SK-N-DZ (cell line): ENCODE data around the gene LEMD3. TPM values are rescaled to one million over a fixed set of nuclear protein-coding genes. Genes with fewer than 3 reads are reported as not detected.

Experiments used
- DNase-seq: peaks from one replicate; pipeline ENCODE4 v3.0.0-alpha.2; 2015; ENCODE audit warnings: low spot score
- polyA plus RNA-seq, 2 experiments: library from polyadenylated mRNA; depleted of rRNA; stranded (reverse); fragments of >200 nt; gene quantifications; 2 replicates each; pipeline ENCODE4 v1.2.3, GENCODE V29; 2014

Gene LEMD3
- polyA plus RNA-seq (2014; cell fraction: cytosol; rRNA removed): 26.9 and 31.6 TPM in 2 replicates
- polyA plus RNA-seq (2014; cell fraction: nucleus; rRNA removed): 51.7 and 60.1 TPM in 2 replicates

DNA sequence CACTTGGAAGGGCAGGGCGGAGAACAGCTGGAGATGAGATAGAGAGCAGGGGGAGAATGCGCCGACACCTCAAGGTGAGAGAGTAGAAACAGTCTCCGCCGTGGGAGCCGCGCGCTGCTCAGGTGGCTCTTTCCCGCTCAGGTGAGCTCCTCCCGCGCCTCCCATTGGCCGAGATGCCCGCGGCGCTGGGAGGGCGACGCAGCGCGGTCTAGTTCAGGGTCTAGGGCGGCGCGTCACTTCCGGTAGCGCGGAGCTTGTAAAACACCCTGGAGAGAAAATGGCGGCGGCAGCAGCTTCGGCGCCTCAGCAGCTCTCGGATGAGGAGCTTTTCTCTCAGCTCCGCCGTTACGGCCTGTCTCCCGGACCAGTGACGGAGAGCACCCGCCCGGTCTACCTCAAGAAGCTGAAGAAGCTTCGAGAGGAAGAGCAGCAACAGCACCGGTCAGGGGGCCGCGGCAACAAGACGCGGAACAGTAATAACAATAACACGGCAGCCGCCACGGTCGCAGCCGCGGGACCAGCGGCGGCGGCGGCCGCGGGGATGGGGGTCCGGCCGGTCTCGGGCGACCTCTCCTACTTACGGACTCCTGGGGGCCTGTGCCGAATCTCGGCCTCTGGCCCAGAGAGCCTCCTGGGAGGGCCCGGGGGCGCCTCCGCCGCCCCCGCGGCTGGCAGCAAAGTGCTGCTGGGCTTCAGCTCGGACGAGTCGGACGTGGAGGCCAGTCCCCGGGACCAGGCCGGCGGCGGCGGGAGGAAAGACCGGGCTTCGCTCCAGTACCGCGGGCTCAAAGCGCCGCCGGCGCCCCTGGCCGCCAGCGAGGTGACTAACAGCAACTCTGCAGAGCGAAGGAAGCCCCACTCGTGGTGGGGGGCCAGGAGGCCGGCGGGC is at the start of gene LEMD3:
TSS of gene LEMD3 (plus strand) at position 264 of the 889 bp plus-strand sequence. CDS start at position 278, 14 bp downstream.
- peak; percentile 93 for DNase-seq

DNA sequence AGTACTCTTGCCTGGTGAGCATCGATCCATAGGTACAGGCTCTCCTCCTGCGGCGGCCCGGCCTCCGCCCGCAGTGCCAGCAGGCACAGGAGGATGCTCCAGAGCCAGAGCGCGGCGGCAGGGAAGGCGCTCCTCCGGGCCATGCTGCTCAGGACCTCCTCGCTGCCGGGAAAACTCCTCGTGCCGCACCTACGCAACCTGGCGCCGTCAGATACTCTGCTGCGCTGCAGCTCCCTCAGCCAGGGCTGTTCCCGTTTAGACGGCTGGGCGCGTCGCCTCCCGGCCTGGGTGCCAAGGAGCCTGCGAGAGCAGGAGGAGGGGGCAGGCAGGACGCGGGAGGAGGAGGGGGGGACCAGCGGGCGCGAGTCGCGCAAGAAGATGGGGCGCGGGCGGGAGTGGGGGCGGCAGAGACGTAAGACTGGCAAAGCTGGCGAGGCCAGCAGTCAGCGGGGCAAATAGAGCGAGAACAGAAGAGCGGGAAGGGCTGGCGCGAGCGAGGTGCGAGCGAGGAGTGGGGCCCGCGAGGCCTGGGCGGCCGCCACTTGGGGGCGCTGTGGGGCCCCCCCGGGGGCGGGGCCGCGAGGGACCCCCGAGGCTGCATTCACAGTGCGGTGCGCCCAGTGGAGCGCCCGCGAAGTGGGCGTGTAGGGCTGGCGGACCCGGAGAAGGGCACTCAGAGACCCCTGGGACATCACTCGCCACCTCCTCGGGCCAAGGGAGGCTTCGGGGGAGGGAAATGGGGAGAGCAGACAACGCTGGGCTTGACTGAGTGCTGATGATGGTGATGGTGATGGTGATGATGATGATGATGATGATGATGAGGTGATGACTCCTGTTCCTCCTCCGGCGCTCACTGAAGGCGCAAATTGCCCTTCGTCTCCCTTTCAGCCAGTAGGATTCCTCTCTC is 48.1 kb upstream of the LEMD3 start, which contains the start of gene WIF1:
TSS of gene WIF1 (minus strand) at position 257 of the 907 bp plus-strand sequence. CDS start at position 143, 114 bp downstream.
- peak; percentile 22 for DNase-seq

DNA sequence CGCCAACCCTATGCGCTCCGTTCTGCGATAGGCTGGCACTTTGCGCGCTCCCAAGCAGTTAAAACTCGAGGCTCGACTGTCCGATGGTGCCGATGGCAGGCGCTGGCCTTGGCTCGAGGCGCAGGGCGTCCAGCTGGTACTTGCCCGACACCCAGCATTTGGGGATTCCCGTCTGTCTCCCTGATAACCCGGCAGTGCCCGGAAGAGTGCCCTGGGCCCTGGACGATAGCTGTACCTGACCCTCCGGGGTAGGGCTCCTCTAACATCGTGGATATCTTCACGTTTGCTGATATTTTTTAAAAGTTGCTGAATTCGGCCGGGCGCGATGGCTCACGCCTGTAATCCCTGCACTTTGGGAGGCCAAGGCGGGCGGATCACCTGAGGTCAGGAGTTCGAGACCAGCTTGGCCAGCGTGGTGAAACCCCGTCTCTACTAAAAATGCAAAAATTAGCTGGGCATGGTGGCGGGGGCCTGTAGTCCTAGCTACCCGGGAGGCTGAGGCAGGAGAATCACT is 47.4 kb upstream of the LEMD3 start:
- no peak for DNase-seq

DNA sequence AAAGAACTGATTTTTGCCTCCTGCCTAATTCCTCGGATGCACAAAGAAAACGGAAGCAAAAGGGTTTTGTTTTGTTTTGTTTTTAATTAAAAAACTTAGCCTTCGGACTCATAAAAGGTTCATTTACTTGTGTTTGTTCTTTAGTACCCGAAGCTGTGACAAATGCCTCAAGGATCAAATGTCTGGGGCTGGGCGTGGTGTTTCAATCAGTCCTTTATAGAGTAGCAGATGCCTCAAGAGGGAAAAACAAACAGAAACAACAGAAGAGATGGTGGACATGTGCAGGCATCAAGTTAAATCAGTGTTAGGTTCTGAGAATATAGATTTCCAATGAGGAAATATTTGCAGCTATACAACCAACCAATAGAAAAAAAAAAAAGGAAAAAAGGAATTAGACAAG is 46.7 kb upstream of the LEMD3 start:
- DNase-seq: no peak

DNA sequence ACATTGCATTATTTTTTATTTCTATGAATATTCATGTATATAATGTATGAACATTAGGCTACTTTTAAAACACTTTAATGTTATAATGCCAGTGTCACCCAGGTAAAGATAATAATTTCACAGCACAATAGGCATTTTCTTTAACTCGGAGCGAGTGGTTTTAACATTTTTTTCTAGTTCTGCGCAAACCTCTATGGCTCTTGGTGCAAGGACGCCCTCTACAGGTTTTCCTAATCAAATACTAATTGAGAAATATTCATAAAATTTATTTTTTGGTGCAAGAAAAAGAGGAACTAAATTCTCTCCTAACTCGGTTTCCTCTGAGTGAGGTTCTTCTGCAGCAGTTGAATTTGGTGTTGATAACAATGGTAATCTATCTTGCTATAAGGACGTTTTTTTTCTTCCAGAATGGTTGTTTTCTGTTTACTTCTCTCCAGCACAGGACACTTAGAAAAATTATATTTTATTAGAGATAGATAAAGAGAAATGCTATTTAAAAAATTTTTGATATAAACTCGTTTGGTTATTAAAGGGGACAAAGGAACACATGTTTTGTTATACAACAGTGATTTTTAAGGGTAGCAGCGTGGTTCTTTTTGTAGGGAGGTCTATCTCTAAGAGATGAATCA is 45.8 kb upstream of the LEMD3 start:
- peak; percentile 22 for DNase-seq

DNA sequence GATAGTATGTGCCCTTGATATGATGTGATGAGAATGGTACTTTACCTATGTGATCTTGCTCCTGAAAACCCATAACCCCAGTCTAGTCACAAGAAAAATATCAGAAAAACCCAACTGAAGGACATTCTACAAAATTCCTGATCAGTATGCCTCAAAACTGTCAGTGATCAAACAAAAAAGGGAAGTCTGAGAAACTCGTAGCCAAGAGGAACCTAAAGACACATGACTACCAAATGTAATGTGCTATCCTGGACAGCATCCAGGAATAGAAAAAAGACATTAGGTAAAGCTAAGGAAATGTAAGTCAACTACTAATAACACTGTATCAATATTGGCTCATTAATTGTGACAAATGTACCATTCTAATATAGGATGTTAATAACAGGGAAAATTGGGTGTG is 44.1 kb upstream of the LEMD3 start:
- no peak for DNase-seq

DNA sequence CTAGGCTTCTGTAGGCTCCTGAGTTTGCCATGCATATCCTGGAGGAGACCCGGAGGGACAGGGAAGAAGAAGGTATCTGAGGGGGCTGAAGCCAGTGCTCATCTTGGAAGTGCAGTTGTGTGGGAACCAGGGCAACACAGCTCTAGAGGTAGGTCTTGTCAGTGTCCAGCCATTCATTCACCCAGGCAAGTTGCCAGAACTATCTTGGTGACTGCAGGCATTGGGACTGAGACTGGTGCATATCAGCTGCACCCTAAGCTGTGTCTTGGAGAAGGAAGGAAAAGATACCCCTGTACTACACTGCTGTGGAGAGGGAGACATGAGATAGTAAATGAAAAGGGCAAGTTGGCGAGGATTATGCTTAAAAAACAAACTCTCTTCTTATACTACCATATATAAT is 43.4 kb upstream of the LEMD3 start:
- no peak for DNase-seq

DNA sequence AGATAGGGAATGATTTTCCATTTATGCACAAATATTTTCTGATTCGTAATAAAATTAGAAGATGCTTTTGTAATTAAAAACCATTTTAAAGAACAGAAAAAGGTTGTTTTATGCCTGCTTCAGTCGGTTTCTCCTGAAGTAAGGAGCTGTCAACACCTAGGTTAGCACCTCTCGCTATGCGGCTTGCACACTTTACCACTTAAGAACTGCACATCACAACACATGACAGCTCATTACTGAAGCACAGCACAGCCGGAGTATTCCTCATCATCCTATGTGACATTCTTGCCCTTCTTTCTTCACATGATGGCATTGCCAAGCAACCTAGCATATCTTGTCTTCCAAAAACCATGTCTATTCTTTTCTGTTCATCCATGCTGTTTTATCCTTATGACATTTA is 42.9 kb upstream of the LEMD3 start:
- no peak for DNase-seq

DNA sequence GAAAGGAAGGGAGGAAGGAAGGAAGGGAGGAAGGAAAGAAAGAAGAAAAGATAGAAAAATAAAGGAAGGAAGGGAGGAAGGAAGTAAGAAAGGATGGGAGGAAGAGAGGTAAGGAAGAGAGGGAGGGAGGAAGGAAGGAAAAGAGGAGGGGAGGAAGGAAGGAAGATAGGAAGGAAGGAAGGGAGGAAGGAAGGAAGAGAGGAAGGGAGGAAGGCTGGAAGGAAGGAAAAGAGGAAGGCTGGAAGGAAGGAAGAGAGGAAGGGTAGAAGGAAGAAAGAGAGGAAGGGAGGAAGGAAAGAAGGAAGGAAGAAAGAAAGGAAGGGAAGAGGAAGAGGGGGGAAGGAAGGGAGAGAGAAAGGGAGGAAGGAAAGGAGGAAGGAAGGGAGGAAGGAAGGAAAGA is 35.5 kb upstream of the LEMD3 start:
- no peak for DNase-seq

DNA sequence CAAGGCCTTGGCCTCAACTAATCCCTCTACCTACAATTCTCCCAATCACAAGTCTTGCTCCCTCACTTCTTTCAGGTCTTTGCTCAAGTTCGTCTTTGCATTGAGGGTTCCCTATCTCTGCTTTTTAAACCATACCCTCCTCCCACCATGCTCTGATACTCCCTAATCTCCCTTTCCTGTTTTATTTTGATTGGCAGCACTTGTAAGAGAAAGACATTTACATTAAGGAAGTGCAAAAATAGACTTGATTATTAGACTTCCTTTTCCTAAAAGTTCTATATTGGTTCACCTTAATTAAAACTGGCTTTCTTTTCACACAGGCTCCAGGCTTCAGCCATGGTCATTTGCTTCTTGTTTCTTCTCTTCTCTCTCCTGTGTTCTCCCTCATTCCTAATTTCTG is 30.0 kb upstream of the LEMD3 start:
- DNase-seq: no peak

DNA sequence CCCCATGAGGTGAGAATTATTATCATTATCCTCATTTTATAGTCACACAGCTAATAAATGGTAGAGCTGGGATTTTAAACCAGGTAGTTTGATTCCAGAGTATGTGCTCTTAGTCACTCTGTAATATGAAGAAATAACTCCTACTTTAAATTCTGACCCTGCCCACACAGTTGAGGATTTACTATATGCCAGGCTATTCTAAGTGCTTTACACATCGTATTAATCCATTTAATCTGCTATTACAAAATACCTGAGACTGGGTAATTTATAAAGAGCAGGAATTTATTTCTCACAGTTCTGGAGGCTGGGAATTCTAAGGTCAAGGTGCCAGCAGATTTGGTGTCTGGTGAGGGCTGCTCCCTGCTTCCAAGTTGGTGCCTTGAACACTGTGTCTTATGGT is 28.6 kb upstream of the LEMD3 start:
- no peak for DNase-seq

DNA sequence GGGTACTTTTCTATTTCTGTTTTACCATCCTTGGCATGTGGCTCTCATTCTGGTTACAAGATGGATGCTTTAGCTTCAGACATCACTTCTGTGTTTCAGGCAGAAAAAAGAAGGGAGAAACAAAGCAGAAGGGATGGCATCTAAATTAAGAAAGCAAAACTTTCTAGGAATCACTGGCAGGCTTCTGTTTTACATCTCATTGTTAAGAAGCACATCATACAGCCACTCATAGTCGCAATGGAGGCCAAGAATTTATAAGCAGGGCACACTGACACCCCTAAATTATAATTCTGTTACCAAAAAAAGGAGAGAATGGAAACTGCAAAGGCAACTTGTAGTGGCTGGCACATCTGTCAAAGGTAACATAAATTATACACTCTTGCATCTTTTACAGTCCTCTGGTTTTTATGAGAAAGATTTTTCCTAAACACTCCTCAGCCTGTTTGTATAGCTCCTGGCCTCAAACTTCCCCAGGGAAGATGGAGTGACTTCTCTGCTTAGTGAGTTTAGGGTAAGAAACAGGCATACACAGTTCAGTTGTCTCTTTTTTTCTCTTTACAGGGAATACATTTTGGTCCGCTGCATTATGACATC is 22.0 kb upstream of the LEMD3 start:
- no peak for DNase-seq

DNA sequence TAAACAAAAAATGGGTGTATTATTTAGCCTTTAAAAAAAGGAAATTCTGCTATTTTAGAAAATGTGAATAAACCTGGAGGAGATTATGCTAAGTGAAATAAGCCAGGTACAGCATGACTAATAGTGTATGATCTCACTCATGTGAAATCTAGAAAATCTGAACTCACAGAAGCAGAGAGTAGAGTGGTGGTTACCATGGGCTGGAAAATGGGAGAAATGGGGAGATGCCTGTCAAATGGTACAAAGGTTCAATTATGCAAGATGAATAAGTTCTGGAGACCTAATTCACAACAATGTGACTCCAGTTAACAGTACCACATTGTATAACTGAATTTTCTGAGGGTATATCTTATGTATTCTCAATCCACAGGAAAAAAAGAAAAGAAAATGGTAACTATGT is 17.4 kb upstream of the LEMD3 start:
- no peak for DNase-seq

DNA sequence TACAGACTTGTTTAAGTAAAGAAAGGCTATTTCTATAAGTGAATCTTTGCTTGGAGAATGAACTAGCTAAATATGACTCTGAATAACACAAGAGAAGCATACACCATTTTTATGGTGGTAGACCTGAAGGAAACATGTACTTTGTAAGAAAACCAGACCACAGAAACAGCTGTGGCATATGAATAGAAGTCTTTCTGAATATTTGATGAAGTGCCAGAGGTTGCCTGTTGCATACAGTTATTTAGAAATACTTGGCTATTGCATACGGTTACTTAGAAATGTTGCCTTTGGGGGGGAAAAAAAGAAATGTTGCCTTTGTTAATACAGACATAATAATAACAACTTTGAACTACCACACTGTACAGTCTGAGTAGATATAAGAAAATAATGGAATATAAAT is 16.8 kb upstream of the LEMD3 start:
- DNase-seq: no peak

DNA sequence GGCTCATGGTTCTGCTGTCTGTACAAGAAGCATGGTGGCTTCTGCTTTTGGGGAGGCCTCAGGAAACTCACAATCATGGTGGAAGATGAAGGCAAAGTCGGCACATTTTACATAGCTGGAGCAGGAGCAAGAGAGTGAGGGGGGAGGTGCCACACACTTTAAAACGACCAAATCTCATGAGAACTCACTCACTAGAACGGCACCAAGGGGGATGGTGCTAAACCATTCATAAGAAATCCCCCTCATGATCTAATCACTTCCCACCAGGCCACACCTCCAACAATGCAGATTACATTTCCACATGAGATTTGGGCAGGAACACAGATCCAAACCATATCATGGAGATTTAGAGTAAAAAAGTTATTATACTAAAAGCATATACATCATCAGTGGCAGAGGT is 13.6 kb upstream of the LEMD3 start:
- DNase-seq: no peak

DNA sequence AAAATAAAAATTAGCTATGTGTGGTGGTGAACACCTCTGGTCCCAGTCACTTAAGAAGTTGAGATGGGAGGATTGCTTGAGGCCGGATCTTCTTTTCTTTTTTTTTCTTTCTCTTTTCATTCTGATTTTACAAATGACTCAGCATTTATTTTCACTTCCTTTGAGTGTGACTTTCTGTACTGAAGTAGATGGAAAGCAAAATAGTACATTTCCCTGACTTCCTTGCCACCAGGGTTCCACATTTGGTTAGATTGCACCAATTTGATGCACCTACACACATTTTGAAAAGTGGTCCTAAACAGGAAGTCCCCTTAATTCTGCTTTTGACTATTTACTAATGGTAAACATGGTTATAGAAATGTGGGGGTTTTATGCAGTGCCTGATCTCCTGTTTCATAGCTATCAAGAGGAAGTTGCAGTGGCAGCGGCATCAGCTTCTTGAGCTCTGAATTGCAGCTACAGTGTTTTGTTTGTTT is 13.0 kb upstream of the LEMD3 start:
- DNase-seq: no peak

DNA sequence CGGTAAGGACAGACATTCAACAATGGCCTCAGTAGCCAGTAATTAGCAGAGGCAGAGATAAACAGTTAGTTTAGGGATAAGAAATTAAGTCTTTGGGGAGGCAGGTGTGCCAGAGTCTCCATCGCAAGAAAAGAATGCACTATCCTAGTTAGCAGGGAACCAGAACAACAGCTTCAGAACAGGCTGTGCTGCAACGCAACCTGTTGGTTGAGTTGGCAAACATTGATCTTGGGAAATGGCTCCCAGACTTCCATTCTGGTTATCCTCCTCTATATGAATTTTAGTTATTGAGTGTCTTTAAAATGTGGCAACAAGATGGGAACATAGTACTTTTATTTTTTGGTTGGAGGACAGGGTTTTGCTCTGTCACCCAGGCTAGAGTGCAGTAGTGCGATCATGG is 12.3 kb upstream of the LEMD3 start:
- no peak for DNase-seq

DNA sequence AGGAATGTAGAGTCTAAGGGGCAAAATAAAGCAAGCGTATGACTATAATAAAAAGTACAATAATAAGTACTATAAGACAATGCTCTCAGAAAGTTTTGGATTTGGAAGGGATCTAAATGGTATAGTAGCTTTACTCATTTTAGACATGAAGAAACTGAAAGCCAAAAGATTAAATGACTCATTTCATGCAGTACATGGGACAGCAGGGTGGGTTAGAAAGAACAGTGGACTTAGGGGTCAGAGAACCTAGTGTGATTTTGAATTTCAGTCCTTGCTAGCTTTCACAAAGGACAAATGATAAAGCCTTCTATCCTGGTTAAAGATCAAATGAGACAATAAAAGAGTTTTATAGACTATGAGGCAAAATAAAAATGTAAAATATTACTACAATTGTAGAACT is 6.8 kb upstream of the LEMD3 start:
- no peak for DNase-seq

DNA sequence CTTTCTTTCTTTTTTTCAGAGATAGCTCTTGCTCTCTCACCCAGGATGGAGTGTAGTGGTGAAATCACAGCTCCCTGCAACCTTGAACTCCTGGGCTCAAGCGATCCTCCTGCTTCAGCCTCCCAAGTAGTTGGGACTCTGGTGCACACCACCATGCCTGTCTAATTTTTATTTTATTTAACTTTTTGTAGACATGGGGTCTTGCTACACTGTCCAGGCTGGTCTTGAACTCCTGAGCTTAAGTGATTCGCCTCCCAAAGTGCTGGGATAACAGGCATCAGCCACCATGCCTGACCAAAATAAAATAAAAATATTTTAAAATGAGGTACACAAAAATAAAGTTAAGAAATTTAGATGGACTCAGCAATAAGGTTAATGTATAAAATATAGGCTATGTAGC is 5.1 kb upstream of the LEMD3 start:
- DNase-seq: no peak

DNA sequence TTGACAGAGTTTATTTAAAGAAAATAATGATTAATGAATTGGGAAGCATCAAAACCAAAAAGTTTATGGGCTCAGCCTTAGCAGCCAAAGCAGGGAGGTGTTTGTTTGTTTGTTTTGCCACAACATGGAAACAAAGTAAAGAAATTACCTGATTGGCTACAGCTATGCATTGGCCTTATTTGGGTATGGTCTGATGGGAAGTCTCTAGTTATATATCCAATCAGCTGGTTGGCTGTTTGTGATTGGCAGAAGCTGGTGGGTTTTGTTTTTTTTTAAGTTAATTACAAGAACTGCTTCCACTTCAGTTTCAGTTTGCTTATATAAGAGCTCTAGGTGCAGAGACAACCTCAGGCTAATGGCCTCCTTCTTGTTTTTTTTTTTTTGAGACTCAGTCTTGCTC is 4.6 kb upstream of the LEMD3 start:
- no peak for DNase-seq

DNA sequence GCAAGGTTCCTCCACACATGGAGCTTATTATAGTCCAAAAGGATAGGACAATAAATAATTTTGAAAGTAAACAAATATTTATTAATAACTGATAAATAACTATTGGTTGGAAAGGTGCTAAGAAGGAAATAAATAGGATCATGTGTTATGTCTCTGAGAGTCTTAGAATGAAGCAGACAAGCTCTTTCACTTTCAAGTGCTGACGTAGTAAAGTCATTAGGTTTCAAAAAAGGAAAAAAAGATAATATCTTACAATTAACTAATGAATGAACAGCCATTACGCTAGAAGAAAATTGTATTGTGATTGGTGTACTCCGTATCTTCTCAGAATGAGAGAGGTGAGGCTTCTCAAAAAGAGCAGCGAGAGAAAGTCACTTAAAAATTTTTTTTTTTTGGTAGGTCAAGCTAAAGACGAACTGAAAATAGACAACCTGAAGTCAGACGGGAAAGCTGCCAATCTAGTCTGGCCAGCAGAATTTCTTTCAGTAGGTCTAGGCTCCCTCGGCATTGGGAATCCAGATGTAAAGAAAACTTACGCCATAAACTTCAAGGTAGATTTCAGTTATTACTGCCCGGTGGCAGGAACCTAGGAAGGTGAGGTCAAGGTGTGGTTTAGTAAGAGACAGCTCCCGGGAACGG is 583 bp upstream of the LEMD3 start:
- no peak for DNase-seq
